NCI-H526 (cell line): Measurements from ENCODE around the gene MRGPRX3.
A peak's percentile ranks its signal among the peaks of the same experiment; 100 is the strongest.
"Not testable (repeated sequence)": the region's sequence is repeated elsewhere in the genome, so short reads cannot be mapped to it uniquely, and the experiment has no call there.

Experiments used
- DNase-seq, 2 experiments: peaks; one replicate each; lab custom pipeline; 2025; lab: John Stamatoyannopoulos, UW

The MRGPRX3 gene

DNA sequence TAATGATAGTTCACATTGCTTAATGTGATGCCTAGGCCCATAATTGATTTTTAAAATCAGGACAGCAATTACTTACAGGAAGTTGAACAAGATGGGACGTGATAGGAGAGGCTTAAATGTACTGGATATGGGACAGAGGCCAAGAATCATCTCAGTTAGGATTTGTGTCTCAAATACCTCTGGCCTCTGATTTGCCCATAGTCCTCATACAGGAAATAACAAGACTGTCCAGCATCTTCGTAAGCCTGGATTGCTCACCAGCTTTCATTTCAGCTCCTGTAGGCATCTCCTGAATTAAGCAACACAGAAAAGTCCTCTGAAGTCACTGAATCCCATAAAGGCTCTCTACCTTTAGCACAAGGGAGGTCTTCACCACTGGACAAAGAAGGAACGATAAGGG is at the start of gene MRGPRX3:
Gene MRGPRX3 (plus strand): TSS at position 231 of the 400 bp plus-strand sequence. CDS start 4,632 bp downstream, outside the sequence.
- DNase-seq, result no peak

DNA sequence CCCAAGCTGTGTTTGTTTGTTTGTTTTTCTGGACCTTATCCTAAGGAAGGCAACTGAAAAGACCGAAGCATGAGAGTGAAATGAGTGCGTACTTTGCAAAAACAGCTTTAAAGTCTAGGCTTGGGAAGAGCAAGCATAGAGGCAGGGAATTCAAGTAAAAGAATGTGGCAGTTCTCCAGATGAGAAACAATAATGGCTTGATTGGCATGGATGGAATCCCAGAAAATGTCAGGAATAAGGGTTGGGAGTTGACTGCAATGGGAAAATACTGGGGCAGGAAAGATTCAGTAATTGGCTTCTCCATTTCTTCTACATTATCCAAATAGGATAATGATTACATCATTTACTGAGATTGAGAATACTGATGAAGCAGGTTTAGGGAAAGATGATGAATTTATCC is 44.0 kb upstream of the MRGPRX3 start:
- no peak for DNase-seq

DNA sequence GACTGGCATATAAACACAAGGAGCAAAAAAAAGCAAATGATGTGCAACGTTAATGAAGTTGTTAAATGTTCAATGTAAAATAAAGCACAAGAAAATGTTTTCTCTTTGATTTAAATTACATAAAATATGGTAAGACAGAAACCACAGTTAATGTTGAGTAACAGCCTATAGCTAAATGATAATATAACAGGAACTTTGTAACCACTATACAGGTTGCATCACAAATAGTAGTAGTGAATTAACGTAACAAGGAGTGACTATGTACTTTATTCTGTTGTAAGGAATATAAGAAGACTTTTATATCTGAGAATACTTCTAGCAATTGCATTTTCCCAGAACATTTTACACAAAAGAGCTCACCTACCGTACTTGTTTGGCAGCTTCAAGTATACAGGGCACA is 43.4 kb upstream of the MRGPRX3 start:
- no peak for DNase-seq

DNA sequence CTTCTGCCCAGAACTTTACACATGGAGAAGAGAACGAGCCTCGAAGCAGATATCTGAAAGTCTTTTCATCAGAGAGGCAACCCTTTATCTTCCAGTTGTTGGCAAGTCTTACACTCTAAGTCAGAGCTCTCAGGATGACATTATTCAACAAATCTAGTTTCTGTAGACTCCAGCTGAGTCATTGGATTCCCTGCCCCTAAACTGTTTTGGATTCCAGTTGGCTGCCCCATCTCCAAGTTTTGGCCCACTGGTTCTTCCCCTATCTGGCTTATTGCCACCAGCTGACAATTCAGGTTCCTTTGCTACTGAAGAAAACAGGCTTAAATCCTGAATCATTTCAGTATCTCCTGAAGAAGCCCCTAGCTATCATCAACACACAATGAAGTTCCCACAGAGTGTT is 40.6 kb upstream of the MRGPRX3 start:
- DNase-seq, result no peak

DNA sequence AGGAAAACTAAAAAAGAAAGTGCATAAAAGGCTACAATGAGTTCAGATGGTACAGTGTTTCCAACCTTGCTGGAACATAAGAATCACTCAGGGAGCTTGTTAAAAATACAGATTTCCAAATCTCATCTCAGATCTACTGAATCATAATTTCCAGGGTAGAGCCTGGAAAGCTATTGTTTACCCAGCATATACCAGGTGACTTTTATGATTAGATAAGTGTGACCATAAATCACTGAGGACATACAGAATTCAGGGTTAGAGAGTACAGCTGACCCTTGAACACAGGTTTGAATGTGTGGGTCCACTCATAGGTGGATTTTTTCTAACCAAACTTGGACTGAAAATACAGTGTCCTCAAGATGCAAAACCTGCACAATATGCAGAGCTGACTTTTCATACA is 38.4 kb upstream of the MRGPRX3 start:
- DNase-seq, result no peak

DNA sequence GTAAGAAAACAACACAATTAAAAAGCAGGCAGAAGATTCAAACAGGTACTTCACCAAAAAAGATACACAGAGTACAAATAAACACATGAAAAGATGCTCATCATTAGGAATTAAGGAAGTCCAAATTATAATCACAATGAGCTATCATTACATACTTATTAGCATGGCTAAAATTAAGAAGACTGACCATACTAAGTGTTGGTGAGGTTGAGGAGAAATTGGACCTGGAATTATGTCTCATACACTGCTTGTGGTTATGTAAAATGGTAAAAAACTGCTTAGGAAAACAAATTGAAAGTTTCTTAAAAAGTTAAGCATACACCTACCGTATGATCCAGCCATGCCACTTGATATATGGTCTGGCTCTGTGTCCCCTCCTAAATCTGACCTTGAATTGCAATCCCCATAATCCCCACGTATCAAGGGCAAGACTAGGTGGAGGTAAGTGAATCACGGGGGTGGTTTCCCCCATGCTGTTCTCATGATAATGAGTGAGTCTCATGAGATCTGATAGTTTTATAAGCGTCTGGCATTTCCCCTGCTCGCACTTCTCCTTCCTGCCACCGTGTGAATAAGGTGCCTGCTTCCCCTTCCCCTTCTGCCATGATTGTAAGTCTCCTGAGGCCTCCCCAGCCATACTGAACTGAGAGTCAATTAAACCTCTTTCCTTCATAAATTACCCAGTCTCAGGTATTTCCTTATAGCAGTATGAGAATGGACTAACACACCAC is 31.3 kb upstream of the MRGPRX3 start:
- no peak for DNase-seq

DNA sequence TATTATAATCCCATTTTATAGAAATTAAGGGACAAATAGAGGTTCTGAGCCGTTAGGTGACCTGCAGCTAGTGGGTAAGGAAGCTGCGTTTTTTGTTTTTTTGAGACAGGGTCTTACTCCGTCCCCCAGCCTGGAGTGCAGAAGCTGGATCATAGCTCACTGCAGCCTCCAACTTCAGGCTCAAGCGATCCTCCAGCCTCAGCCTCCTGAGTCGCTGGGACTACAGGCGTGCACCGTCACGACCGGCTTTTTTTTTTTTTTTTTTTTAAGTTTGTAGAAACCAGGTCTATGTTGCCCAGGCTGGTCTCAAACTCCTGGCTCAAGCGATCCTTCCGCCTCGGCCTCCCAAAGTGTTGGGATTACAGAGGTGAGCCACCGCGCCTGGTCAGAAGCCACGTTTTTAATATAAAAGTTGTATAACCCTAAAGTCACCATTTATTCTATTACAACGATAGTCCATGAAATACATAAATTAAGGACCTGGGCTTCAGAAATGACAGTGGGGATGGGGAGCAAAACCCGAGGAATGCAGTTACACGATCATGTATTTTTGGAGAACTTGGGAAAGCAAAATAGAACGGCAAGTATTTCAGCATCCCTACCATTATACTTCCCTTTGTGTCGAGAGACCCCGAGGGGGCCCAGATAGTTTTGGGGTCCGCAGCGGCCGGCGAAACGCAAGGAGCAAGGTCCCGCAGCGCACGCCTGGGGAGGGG is 27.1 kb upstream of the MRGPRX3 start:
- DNase-seq, result no peak

DNA sequence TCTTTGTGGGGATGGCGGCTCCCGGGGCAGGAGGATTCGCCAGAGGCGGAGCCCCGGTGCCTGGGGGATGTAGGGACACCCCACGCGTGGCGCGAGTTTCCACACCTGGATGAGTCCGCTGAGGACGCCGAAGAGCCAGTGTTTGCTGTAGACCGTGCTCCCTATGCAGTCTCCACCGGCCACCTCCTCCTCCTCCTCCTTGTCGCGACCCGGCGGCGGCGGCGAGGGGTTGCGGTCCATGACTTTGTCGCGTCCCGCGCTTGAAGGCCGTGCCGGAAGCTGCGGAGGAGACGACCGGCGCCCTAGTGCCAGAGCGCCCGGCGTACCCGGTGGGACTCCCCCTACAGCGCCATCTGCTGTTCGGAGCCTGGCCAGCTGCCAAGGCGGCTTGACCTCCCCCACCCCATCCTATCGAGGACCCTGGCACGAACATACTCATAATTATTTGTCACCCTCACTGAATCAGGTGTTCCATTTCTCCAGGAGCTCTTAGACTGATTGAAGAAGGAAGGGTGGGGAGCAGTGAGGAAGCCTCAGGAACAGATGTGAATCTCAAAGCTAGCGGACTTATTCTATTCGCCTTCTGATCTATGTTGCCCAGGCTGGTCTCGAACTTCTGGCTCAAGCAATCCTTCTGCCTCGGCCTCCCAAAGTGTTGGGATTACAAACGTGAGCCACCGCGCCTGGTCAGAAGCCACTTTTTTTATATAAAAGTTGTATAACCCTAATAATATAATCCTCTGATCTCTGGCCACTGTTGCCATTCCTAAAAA is 26.4 kb upstream of the MRGPRX3 start, which contains the start of gene SAAL1:
Gene SAAL1 (minus strand): TSS at position 281 of the 773 bp plus-strand sequence. CDS start 41 bp downstream, at position 240.
- DNase-seq, result peak; percentile 78 to 96

DNA sequence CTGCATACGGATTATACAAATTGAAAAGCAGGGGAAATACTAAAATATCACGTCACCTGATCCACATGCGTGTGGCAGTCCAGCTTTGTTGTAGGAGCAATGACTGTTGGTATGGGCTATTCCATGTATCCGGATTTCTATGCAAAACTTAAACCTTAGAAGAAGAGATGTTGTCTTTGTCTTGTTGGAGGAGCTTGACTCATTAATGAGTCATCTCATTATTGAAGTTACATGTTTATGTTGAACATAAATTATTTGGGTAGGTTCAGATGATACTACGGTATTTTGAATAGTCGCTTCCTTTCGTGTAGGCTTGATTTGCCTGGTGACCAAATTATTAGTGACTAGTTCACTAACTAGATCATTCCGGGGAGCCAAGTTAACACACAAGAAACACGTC is 25.7 kb upstream of the MRGPRX3 start:
- no peak for DNase-seq

DNA sequence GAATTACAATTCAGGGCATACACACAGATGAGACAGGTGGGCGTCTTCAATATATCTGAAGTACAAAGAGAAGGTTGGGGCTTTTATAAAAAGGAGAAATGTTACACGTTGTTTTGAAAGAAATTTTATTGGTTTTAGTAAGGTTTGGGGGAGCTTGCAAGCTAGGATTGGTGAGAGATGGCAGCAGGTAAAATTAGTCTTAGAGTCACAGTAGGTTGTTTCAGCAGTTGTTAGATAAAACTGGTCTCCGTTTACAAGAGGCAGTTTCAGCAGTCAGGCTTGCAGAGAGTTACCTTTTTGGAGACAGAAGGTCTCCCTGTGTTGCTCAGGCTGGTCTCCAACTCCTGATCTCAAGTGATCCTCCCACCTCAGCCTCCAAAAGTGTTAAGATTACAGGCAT is 24.1 kb upstream of the MRGPRX3 start:
- no peak for DNase-seq

DNA sequence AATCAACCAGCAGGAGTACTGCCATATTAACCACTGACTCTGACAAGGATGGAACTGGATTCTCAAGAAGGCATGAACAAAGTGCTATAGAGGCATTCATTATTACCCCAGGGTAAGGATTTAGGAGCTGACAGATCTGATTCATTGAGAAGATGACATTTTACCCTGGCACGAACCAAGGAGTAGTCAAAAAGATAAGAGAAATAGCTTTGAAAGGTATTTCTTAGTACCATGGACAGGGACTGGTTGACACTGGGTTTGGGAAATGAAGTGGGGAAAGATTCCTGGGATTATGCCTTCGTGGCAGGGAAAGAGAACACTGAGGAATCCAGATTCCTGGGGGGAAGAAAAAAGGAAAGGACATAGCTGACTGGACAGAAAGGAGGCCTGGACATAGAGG is 21.4 kb upstream of the MRGPRX3 start:
- DNase-seq, result no peak

DNA sequence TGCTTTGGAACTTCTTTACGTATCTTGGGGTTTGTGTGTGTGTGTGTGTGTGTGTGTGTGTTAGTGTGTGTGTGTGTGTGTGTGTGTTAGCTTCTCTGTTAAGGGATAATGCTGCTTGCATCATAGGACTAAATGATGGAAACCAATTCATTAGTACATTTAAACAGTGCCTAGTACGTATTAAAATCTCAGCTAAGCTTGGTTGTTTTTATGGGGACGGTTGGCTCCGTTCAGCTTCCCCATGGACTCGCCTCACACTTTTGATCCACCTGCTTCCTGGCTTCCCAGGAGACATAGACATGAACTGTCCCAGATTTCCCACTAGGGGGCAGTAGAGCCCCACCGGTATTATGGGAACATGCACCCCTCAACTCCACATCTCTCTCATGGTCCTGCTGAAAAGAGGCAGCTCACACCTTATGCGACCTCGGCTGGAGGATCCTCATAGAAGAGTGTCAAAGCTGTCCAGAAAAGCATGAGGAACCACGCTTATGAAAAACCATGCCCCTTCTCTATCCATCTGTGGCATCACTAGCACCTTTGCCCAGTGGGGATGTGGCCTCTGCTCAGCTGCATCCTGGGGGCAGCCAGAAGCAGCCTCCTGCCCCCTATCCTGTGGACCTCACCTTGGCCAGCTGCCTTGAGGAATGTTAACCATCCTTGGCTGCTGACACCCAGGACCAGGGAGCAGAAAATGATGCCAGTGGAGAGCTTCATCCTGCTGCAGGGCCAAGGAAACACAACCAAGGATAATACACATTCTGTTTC is 16.8 kb upstream of the MRGPRX3 start:
- peak; percentile 72 to 90 for DNase-seq

DNA sequence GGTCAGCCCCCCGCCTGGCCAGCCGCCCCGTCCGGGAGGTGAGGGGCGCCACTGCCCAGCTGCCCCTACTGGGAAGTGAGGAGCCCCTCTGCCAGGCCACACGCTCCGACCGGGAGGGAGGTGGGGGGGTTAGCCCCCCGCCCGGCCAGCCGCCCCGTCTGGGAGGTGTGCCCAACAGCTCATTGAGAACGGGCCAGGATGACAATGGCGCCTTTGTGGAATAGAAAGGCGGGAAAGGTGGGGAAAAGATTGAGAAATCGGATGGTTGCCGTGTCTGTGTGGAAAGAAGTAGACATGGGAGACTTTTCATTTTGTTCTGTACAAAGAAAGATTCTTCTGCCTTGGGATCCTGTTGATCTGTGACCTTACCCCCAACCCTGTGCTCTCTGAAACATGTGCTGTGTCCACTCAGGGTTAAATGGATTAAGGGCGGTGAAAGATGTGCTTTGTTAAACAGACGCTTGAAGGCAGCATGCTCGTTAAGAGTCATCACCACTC is 11.0 kb upstream of the MRGPRX3 start:
- not testable (repeated sequence) for DNase-seq

DNA sequence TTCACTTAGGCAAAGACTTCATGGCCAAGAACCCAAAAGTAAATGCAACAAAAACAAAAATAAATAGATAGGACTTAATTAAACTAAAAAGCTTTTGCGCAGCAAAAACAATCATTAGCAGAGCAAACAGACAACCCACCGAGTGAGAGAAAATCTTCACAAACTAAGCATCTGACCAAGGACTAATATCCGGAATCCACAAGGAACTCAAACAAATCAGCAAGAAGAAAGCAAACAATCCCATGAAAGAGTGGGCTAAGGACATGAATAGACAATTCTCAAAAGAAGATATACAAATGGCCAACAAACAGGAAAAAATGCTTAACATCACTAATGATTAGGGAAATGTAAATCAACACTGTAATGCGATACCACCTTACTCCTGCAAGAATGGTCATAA is 1.3 kb upstream of the MRGPRX3 start:
- DNase-seq, result not testable (repeated sequence)

DNA sequence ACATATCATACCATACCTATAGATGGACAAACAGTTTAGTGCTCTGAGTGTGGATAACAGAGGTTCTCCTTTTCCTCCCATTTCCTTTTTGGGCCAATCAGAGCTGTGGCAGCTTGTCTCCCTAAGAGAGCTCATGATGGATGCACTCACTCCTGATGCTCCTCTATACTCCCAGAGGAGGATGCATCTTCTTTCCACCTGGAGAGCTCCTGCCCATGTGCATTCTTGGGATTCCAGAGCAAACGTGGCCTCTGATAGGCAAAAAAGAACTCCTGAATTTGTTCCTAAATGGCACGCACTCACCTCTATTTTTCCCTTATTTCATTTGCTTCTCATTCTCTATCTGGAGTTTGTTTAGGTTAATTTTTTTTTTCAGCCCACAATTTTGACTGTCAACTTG is 2.9 kb downstream of the MRGPRX3 start:
- DNase-seq, result no peak

DNA sequence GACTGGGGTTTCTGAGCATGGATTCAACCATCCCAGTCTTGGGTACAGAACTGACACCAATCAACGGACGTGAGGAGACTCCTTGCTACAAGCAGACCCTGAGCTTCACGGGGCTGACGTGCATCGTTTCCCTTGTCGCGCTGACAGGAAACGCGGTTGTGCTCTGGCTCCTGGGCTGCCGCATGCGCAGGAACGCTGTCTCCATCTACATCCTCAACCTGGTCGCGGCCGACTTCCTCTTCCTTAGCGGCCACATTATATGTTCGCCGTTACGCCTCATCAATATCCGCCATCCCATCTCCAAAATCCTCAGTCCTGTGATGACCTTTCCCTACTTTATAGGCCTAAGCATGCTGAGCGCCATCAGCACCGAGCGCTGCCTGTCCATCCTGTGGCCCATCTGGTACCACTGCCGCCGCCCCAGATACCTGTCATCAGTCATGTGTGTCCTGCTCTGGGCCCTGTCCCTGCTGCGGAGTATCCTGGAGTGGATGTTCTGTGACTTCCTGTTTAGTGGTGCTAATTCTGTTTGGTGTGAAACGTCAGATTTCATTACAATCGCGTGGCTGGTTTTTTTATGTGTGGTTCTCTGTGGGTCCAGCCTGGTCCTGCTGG is 4.9 kb downstream of the MRGPRX3 start:
- DNase-seq, result no peak

DNA sequence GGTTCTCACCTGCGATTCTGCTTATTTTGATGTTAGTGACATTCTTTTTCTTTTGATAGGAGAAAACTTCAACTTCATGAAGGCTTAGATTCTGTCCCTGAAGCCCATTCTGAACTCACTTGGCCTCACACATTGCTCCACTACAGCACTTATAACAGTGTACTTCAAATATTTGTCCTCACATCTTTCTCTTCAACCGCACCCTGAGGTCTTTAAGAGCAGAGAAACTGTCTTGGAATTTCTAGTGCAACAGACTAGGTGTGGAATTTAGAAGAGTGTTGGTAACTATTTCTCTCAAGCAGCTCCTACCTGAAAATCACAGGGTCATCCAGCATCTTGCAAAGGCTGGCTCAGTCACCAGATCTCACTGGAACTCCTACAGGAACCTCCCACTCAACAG is 7.8 kb downstream of the MRGPRX3 start:
- DNase-seq, result no peak

DNA sequence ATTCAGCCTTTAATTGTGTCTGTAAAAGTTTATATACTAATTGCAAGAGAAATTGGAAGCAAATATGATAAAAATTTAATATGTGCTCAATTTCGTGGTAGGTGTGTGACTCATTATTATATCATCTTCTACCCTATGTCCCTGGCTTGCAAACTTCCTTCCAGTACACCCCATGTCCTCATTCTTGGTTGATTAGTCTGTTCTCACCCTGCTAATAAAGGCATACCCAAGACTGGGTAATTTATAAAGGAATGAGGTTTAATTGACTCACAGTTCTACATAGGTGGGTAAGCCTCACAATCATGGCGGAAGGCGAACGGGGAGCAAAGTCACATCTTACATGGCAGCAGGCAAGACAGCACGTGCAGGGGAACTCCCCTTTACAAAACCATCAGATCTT is 11.9 kb downstream of the MRGPRX3 start:
- DNase-seq, result no peak

DNA sequence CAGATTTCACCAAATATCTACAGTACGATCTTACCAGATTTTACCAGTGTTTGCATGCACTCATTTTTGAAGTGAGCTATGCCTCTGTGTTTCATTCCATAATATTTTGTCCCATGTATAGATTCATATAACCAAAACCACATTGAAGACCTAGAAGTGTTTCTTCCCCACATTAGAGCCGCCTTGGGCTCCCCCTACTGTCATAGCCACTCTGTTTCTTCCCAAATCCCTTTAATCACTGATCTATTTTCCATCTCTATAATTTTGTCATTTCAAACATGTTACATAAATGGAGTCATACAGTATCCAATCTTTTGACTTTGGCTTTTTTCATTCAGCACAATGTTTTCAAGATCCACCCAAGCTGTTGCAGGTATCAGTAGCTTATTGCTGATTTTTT is 12.7 kb downstream of the MRGPRX3 start:
- peak in 1 of 2 experiments; percentile 14 for DNase-seq

DNA sequence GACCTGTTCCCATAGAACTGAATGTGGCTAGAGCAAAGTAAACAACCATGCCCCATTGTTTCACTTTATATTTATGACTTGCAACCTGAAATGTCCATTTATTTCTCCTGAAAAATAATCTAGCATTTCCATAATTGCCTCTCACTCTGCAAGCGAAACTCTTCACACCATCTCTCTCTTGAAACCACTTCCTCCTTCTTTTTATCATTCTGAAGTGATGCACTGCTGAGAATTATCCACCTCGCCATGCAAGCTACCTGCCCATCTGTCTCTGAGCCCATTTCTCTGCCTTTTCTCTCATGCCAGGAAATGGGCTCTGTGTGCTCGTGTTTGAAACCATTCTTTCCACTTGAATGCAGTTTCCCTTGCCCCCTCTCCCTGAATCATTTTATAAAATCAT is 13.5 kb downstream of the MRGPRX3 start:
- DNase-seq, result no peak

DNA sequence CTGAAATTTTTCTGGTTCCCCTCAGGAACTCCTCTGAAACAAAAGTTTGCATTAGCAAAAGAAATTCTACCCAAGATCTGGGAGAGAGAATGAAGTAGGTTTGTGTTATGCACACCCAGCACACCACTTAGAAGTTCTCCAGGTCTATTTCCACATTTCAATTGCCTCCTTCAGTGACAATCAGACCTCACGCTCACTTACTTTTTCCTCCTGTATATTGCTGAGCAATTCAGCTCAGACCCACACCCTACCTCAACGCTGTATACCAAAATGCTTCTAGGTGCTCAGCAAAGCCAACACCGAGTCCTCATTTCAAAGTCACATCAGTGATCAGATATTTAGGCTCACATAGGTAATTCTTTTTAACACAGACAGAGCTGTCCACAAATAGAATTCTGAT is 19.2 kb downstream of the MRGPRX3 start:
- no peak for DNase-seq
